ENCODE results near the gene OLR1.
A peak's percentile ranks its signal among the peaks of the same experiment; 100 is the strongest.
"Not testable (repeated sequence)": the region's sequence is repeated elsewhere in the genome, so short reads cannot be mapped to it uniquely, and the experiment has no call there.

OLR1 gene

GRCh38 chr12:10194160-10194670 lies 22.3 kb upstream of the OLR1 start:
- no peak overlapping the region for H3K4me3 ChIP-seq (ENCODE audit: low read depth, low read length)
- no peak for DNase-seq (ENCODE audit: low read depth)

DNA sequence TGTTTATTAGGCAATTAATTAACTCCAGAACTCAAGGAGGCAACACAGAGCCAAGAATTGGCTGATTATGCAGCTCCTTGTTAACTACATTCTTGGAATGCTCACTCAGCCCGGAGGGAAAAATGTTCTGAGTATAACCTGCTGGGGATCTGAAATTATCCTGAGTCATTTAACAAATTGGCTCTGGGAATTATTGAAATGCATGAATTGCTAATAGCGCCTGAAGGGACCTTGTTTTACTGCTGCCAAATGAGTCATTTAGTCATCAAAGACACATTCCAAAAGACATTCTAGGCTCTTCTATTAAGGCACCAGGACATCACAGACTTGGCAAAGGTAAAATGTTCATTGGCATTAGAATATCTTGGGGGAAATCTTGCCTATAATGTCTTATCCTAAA lies 19.9 kb upstream of the OLR1 start:
- no peak for DNase-seq (ENCODE audit: low read depth)
- no peak overlapping the region for H3K4me3 ChIP-seq (ENCODE audit: low read depth, low read length)

GRCh38 chr12:10190558-10191388 lies 18.8 kb upstream of the OLR1 start:
- DNase-seq (ENCODE audit: low read depth) = no peak
- H3K4me3 ChIP-seq (ENCODE audit: low read depth, low read length) = no peak overlapping the region

DNA sequence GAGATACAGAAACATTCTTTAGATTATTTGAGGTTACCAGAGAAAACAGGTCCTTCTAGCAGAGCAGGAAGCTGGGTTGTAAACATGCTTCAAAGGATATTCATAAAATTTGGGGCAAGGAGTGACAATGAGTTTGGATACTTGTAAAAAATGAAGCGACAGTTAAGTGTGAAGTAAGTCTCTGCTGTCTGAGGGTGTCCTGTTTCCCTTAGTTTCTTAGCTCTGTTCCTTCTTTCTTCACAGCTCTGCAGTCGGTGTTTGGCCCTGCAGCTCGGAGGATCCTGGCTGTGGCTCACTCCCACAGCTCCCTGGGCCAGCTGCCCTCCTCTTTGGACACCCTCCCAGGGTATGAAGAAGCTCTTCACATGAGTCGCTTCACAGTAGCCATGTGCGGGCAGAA lies 17.7 kb upstream of the OLR1 start:
- DNase-seq (ENCODE audit: low read depth) = no peak
- no peak overlapping the region for H3K4me3 ChIP-seq (ENCODE audit: low read depth, low read length)

DNA sequence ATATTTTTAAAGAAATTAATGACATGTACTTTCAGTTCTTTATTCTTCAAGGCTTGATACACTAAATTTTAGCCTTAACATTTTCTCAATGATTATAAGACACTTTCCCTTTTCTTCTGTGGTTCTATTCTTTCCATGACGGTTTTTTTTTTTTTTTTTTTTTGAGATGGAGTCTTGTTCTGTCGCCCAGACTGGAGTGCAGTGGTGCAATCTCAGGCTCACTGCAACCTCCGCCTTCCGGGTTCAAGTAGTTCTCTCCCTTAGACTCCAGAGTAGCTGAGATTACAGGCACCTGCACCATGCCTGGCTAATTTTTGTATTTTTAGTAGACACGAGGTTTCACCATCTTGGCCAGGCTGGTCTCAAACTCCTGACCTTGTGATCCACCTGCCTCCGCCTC lies 15.0 kb upstream of the OLR1 start:
- DNase-seq (ENCODE audit: low read depth); H3K4me3 ChIP-seq (ENCODE audit: low read depth, low read length): not testable (repeated sequence)

- no peak for DNase-seq (ENCODE audit: low read depth)
Observed at GRCh38 chr12:10186299-10186698, 14.4 kb upstream of the OLR1 start.

GRCh38 chr12:10184261-10184843 lies 12.4 kb upstream of the OLR1 start:
- no peak overlapping the region for H3K4me3 ChIP-seq (ENCODE audit: low read depth, low read length)
- peak; percentile 16 for DNase-seq (ENCODE audit: low read depth)

More at GRCh38 chr12:10186299-10186698, 14.4 kb upstream of the OLR1 start:
- no peak overlapping the region for H3K4me3 ChIP-seq (ENCODE audit: low read depth, low read length)

DNA sequence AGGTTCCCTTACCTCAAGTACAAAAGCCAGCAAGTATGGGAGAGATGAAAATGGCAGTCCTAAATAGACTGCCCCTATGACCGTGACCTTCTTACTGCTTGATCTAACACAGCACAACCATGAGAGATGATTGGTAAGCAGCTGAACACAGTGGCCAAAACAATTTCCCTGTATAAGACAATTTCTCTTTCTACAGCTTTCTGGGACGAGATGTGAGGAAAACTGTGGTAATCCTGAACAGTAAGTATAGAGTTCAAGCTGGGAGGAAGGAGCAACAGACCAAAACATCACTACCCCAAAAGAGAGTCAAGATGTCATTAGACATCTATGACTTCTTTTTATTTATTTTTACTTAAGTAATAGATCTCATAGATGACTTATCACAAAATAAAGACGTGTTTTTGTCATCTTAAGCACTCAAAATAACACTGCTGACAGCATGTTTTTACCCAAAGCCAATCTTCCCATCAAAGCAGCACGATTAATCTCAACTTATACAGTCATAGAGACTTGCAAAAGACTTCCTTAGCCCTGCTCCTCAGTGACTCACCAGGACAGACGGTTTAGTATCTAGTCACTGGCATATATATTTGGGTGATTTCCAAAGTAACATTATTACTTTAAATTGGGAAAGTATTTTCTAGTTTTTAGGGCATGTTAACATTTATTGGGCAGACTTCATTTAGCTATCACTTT lies 10.6 kb upstream of the OLR1 start:
- H3K4me3 ChIP-seq (ENCODE audit: low read depth, low read length) = no peak overlapping the region
- DNase-seq (ENCODE audit: low read depth) = peak; percentile 77

GRCh38 chr12:10179776-10180181 lies 7.8 kb upstream of the OLR1 start:
- DNase-seq (ENCODE audit: low read depth) = no peak
- H3K4me3 ChIP-seq (ENCODE audit: low read depth, low read length) = no peak overlapping the region

DNA sequence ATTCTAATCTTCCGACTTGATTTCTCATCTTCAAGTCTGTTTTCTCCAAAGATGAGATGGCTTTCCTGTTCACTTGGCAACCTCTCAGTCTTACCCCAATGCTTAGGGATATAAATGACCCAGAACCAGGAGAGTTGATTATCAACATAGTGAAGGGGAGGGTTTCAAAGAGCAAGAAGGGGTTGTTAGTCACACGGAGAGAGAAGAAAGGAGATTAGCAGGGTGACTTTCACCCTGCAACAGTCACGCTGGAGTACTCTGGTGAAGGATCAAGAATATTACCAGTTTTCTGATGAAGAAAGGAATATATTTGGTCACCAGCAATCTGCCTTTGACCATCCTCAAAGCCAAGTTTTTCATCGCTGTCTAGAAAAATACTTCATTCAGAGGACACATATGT lies 6.9 kb upstream of the OLR1 start, which contains the start of gene TMEM52B:
TMEM52B (plus strand) TSS at position 212 of the 400 bp plus-strand sequence. CDS start 543 bp downstream, outside the sequence.
- H3K4me3 ChIP-seq (ENCODE audit: low read depth, low read length) = no peak within 1 kb of the TSS
- no peak for DNase-seq (ENCODE audit: low read depth)

- no peak overlapping the region for H3K4me3 ChIP-seq (ENCODE audit: low read depth, low read length)
- no peak for DNase-seq (ENCODE audit: low read depth)
Observed at GRCh38 chr12:10175846-10176636, 4.1 kb upstream of the OLR1 start.

DNA sequence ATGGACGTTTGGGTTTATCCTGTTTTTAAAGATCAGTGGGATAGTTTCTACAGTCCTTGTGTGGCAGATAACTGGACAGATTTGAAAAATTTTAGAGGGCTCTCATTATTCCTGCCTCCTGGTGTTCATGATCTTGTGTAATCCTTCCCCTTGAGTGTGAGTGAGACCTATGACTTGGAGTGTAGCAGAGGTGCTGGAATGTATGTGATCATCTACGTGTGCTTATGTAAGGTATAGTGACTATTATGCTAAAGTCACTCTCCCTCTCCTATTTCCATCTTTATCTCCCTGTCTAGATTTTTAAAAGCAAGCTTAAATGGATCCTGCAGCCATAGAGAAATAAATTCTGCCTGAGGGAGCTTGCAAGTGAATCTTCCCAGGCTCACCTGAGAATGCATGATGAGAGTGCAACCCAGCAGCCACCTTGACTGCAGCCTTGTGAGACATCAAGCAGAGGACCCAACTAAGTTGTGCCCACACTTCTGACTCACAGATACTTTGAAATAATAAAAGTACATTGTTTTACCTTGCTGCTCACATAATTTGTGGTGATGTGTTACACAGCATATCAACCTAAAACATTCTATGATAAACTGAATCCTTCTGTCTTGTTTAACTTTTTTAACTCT lies 3.2 kb upstream of the OLR1 start:
- no peak overlapping the region for H3K4me3 ChIP-seq (ENCODE audit: low read depth, low read length)
- no peak for DNase-seq (ENCODE audit: low read depth)

DNA sequence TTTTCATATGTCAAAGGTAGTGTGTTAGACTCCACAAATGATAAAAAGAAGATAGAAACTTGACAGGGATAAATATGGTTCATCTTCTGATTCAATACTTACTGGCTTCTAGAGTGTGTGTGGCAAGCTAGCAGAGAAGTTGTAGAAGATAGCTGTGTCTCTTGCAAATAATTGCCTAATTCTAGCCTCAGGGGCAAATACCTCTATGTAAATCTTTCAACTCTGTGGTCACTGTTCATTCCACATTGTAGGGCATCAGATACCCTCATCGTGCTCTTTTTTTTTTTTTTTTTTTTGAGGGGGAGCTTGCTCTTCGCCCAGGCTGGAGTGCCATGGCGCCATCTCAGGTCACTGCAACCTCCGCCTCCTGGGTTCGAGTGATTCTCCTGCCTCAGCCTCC lies 1.7 kb downstream of the OLR1 start:
- no peak for DNase-seq (ENCODE audit: low read depth)
- no peak overlapping the region for H3K4me3 ChIP-seq (ENCODE audit: low read depth, low read length)

GRCh38 chr12:10169104-10169503 lies 2.8 kb downstream of the OLR1 start:
- no peak overlapping the region for H3K4me3 ChIP-seq (ENCODE audit: low read depth, low read length)

DNA sequence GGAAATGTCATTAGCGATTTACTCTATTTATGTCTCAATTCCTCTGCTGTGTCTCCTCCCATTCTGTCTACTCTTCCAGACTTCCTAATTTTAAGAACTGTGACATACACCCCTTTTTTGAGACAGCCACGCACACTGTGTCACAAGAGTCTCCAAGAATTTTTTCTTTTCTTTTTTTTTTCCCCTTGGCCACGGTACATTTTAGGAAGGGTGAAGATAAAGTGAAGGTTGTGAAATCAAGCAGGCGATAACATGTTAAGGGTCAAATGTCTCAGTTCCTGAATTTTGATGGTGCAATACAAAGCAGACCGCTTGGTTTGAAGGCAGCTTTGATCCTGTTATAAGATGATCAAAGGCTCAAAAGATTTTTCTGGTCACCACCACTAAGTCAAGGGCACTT lies 4.3 kb downstream of the OLR1 start:
- H3K4me3 ChIP-seq (ENCODE audit: low read depth, low read length) = no peak overlapping the region
- DNase-seq (ENCODE audit: low read depth) = no peak

More at GRCh38 chr12:10169104-10169503, 2.8 kb downstream of the OLR1 start:
- no peak for DNase-seq (ENCODE audit: low read depth)

DNA sequence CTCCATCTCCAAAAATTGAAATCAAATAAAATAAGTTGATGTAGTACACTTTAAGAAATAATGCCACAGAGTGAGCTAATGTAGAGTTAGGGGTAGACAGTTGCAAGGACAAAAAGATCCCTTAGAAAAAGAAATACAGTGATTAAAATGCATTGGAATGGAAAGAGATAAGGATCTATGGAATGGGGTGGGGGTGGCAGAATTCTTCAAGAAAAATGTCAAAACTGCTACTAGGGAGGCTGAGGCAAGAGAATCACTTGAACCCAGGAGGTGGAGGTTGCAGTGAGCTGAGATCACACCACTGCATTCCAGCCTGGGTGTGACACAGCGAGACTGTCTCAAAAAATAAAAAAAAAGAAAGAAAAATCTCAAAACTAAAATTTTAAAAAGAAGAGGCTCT lies 6.5 kb downstream of the OLR1 start:
- no peak for DNase-seq (ENCODE audit: low read depth)
- H3K4me3 ChIP-seq (ENCODE audit: low read depth, low read length) = no peak overlapping the region

DNA sequence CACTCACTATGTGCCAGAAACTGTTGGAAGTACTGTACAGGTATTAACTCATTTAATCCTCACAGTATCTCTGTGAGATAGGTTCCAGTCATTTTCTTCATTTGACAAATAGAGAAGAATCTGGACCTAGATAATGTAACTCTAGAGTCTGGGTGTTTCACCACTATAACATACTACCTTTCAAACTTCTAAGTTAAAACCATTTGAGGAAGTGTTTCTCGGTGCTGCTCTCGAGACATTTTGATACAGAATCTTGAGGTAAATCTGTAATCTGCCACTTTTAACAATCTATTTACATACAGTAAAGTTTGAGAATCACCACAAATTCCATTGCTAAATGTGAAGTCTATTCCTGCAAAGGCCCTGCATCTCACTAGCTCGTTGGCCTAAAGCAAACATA lies 8.8 kb downstream of the OLR1 start:
- no peak for DNase-seq (ENCODE audit: low read depth)
- no peak overlapping the region for H3K4me3 ChIP-seq (ENCODE audit: low read depth, low read length)

- H3K4me3 ChIP-seq (ENCODE audit: low read depth, low read length) = no peak overlapping the region
- DNase-seq (ENCODE audit: low read depth) = no peak
Observed at GRCh38 chr12:10160617-10161385, 11.1 kb downstream of the OLR1 start.
